NCI-H510A treated with DMSO at 0.1 percent for 48 hours (cell line): Measurements from ENCODE around the gene FRMD3.
A peak's percentile ranks its signal among the peaks of the same experiment; 100 is the strongest.

ENCODE experiments used
- DNase-seq: peaks from one replicate; lab custom pipeline; 2025; lab: John Stamatoyannopoulos, UW

FRMD3 gene

DNA sequence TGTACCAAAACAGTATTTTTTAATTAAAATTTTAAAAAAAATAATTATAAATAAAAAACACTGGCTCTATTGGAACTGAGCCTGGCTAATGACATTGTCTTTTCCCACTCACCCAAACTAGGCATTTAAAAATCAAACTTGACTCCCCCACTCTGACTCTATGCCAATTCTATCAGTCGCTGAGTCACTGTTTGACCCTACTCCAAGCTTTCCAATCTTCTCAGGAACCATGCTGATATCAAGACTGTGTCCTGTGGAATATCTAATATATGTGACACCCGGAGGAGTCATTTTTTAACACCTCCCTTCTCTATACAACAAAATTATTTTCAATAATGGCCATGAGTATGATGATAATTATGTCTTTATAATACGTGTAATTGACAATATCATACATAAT, 303.7 kb downstream of the FRMD3 start:
- DNase-seq: no peak

DNA sequence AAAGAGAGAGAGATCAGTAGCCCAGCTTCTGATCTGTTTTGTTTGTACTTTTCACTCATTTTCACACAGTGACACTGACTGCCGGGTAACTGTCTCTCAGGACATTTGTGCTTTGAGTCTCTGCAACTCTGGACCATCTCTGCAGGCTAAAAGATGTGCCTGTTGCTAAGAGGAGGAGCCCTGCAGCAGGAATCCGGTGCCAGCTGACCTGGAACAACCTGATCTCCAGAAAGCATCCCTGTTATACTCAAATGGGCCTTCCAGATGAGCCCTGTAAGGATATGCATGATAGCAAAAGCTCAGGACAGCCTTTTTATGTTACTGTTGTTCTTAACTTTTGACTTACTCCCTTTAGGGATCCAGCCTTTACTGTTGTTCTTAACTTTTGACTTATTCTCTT, 304.6 kb downstream of the FRMD3 start:
- DNase-seq: no peak

DNA sequence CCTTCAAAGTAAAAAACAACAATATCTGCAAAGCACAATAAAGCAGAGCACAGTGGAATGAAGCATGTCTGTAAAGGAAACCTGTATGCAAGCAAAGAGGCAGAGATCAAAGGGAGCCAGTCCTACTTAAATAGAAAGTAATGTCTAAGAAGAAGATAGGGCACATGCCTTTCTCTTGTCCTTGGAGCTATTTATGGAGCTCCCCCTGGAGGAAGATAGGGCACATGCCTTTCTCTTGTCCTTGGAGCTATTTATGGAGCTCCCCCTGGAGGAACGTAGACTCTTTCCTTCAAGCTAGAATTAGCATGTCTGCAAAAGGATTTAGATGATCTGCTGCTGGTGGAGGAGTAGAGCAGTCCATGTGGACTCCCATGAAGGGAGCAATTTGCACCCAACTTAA, 307.2 kb downstream of the FRMD3 start:
- no peak for DNase-seq

DNA sequence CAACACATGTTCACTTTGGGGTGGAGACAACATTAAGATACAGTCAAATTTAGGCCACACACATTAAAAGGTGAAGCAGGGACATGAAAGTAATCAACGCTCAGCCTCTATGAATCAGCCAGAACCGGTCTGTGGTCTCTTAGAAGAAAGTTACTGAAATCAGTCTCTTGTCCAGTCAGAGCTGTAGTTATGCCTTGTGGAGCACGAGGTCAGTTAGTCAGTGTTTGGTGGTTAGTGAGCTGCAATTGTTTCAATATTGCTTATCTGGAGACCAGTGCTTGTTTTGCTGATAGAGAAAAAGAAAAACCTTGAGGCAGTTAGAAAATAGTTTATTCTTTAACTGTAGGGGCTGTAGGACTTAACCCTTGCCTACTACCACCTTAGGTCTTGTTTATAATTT, 317.5 kb downstream of the FRMD3 start:
- no peak for DNase-seq

DNA sequence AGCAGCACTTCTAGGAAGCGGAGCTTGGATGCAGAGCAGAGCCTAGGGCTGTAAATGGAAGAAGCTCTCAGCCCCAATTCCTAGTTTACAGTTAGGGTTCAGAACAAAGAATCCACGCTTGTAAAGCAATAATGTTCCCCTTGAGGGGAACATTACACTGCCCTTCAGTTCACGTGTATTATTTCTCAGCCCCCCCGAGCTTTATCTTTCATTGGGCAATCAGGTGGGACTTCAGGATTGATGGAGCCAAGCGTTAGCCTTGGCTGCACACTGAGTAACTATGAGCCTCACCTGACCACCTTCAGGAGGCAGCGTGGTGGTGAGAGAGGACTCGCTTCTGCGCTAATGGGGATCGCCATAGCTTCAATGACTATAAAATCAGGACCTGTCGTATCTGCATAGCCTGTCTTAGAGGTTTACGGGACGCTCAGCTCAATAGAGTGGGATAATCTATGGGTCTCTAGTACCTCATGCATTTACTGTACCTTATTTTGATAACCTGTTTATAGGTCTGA, 318.2 kb downstream of the FRMD3 start:
- DNase-seq: peak; percentile 61

DNA sequence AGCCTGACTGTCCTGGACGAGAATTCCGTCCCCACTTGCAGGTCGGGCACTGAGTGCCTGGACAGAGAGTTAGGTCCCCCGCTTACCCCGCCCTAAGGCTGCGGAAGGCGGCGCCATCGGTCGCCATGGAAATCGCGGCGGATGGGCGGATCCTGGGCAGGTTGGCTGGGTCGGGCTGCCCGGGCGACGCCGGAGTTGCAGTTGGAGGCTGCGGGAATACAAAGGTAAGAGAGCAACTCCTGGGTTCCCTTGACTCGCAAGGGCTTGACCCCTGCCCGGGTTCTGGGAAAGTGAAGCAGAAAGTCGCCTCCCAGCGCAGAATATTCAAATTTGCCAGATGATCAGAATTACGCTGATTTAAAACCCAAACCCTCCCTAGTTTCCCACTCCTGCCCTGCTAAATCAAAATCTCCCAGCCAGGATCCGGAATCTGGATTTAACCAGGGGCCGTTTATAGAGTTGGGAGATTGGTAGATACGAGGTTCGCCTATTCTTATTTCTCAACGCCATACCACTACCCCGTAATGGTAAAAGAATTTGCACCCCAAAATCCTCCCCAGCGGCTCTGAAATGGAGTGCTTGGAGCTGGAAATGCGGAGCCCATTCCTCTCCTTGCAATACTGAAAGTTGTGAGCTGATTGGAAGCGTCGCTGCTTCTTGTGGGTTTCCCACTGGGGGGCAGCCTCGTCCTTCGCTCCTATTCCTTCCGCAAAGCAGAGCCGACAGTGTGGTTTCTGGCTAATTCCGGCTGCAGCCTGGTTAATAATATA, 318.9 kb downstream of the FRMD3 start:
- DNase-seq: peak; percentile 86

DNA sequence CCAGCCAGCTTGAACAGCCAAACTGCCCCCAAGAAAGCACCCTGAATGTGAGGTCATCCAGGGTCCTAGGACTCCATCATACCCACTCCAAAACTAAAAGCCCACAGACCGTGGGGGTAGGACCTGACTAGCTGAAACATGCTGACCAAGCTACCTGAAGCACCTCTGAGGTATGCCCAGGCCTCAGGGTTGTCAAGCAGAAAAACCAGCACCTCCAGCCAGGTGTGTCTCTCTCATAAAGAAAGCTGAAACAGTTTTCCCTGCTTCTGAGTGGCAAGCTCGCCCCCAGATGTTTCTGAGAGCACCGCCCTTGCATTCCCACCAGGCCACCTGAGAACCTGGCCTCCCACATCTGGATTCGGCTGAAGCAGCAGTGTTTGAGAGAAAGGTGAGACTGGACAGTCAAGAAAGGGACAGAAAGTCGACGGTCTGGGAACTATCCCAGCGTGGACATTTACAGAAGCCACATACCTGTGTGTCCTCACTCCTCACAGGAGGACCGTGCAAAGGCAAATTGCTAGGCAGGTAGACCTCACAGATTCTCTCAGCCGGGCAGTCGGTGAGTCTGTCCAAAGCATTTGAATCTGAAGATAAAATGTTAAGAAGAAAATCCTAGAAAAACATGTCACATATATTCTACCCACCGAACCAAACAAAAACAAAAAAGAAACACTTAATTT, 319.6 kb downstream of the FRMD3 start:
- DNase-seq: no peak

DNA sequence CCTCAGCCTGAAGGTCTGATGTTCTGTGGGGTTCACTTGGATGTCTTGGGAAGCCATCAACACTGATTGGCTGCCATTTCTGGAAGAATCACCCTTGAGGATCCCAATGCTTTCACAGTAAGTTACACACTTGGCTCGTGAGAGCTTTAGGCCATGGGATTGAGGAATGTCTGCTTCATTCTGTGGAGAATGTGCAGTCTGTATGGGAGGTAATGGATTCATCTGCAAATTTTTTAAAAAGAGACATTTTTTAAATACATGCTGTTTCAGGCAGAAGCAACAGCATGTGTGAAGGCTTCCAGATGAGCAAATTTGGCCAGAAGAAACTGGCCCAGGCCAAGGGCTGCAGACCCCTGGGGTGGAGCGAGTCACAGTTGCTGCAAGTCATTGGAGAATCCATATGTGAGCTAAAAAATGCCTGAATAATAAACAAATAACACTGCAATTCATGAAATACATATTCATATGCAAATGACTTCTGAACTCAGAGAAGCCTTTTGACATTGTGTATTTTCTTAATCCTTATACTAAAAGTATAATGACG, 328.9 kb downstream of the FRMD3 start:
- no peak for DNase-seq

DNA sequence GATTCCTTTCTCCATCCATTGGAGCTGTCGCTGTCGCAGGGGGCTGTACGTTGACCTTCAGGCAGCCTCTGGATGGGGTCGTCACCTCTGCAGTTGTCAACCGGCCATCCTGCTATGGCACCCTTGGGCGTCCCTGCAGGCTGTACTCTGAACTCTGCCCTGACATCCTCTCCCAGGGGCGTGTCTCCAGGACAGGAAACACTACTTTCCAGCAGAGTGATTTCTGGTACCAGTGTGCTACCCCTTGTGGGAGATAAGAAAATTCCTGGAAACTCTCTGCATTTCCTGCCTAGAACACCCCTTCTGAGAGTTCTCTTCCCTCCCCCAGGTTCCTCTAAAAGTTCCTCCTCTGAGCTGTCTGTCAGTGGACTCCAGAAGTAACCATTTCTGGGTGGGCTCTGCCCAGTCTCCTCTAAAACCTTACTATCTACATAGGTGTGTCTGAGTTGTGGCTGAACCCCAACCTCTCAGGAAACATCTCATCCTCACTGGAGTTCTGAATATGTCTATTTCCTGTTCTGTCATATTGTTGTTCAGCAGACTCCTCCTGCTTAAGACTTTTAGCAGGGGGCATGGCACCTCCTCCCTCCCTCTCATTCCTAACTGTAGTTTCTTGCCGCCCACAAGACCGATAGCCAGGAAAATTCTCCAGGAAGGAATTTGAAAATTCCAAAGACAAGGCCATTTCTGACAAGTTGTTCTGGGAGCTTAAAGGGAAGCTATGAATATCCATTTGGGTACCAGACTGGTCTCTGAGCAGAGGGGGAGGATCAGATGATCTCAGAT, 329.9 kb downstream of the FRMD3 start:
- no peak for DNase-seq

DNA sequence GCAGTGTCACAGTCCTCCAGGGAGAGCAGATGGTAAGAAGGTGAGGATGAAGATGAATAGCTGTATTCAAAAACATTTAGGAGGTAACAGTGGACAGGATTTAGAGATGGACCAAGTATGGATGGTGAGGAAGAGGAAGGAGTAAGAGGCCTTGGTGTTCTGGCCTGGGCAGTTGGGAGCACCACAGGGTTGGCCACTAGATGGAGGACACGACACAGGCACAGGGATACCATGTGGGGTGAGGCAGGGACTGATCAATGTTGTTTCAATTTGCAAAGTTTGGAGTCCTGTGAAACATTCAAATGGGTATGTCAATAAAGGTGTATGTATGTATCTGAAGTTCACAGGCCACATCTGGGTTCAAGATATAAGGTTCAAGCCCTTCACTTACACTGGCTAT, 334.2 kb downstream of the FRMD3 start:
- no peak for DNase-seq

DNA sequence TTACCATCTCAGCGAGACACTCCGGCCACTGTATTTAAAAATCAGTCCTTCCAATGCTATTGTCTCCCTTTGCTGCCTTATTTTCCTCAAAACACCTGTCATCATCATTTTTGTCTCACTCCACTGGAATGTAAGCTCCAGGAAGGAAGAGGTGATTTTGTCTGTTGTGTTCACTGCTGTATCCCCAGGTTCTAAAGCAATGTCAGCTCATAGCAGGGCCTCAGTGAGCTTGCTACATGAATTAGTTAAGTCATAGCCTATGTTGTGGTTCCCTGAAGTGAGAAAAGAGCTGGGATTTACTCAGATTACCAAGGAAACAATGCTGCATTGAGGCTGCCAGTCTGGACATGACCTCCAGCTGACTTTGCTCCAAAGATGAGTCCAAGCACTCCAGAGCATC, 337.7 kb downstream of the FRMD3 start:
- no peak for DNase-seq

DNA sequence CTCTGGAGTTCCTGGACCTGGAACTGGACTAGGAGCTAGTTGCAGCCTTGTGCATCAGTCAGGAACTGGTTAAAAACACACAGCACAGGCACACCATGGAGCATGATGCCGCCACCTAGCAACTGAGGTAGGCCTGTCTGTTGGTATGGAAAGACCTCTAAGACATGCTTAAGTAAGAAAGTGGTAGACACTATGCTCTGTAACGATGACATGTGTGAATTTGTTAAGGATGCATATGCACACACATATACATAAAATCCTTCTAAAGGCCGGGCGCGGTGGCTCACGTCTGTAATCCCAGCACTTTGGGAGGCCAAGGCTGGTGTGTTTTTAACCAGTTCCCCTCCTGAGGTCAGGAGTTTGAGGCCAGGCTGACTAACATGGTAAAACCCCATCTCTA, 338.4 kb downstream of the FRMD3 start:
- DNase-seq: no peak

DNA sequence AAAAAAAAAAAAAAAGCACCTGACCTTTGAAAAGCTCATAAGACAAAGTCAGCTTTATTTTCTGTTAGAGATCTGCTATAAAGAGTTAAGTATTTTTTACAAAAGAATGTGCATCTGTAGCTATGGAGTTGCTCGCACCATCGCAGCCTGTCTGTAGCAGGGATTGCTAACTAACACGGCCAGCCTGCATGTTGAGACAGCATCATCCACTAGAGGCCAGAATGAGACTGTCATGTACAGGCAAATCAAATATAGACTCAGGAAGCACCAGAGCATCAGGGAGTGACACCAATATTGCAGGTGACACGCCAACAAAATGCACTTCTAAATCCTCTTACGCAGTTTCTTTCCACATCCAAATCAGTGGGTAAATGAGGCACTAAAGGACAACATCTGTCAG, 339.0 kb downstream of the FRMD3 start:
- peak; percentile 71 for DNase-seq

DNA sequence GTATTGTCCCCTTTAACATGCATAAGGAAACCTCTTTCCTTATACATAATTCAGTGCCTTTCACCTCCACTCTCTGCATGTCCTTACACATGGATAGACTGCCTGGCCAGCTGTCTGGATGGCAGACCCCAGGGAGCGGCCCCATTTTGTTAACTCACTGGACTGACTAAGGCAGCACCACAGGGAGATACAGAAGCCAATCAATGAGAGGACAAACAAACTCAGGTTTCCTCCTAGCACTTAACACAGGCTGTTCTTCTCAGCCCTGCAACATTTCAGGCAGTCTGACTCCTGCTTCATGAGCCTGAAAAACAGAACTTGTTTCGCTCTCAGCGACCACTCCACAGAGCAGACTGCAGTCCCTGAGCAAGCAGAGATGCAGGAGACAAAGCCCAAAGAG, 339.8 kb downstream of the FRMD3 start:
- peak; percentile 8 for DNase-seq

DNA sequence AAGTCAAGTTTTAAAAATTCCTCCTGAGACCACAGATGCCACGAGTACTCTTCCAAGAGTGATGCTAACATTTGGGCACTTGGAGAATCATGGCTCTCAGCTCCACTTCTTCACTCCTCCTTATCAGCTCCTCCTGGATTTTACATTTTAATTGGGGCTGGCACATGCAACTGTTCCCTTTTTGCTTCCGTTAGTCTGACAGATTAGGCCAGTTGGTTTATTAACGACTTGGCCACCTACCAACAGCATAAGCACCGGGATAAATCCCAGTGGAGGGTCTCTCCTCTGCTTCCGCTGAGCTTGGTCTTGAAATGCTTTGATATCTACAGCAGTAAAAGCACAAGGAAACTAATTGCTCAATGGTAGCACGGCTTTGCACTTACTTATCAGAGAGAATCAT, 340.6 kb downstream of the FRMD3 start:
- DNase-seq: no peak

DNA sequence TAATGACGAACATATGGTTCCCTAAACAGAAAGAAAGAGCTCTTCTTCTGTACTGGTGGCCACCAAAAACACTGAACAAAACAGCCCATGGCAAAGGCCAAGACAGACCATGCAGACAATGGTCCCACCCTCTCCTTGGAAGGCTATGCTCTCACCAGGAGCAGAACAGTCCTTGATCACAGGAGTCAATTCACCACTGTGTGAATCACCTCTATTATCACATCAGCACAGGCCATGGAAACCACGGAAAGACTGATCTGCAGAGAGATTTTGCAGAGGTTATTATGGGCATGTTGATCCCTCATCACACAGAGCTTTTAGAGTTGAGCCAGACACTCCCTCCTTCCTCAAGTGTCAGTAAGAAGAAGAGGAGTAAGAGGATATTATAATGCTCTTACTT, 341.3 kb downstream of the FRMD3 start:
- DNase-seq: no peak
